ENCODE results near the gene LBHD1.
"Not testable (repeated sequence)": the region's sequence is repeated elsewhere in the genome, so short reads cannot be mapped to it uniquely, and the experiment has no call there.

The LBHD1 gene

DNA sequence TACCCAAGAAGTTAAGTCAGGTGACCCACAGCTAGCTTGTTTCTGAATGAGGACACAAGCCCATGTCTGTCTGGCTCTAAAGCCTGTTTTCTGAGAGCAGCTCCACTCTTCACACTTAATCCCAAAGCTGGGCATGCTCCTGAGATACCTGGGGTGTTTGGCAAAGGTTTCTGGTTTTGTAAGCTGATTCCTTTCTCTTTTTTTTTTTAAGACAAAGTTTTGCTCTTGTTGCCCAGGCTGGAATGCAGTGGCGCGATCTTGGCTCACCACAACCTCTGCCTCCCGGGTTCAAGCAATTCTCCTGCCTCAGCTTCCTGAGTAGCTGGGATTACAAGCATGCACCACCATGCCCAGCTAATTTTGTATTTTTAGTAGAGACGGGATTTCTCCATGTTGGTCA, 21.6 kb upstream of the LBHD1 start:
- DNase-seq = not testable (repeated sequence)

DNA sequence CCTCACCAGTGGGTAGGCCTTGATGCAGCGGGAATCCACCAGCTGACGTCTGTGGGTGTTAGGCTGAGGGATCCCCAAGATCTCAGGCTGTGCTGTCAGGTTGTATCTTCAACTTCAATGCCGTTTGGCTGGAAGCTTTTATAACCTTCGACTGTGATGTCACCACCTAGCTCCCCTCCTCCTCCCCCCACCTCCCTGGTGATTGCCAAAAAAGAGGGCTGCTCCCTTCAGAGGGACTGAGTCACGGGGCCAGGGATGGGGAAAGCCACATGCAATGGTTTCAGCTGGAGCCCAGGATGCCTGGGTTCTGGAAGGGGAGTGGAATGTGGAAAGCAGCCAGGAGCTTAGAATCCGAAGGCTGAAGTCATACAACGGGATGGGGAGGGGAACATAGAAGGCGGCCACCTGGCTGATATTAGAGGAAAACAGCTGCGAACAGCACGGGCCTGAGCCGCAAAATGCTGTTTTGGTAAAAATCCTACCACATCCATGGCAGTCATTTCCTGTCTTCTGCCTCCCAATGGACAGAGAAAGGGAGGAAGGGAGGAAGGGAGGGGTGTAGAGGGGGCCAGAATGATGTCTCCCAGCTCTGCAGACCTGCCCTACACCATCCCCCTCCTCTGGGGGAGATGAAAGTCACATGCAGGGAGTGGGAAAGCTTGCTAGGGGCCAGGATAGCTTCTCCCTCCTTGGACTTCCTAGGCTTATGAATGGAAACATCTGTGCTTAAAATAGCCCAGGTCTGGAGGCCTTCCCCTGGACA, 17.5 kb upstream of the LBHD1 start, which contains the start of gene LRRN4CL:
LRRN4CL (minus strand) TSS at position 110 of the 763 bp plus-strand sequence. CDS start 1,022 bp downstream, outside the sequence.
- DNase-seq = peak in 1 of 2 donors; percentile 46

DNA sequence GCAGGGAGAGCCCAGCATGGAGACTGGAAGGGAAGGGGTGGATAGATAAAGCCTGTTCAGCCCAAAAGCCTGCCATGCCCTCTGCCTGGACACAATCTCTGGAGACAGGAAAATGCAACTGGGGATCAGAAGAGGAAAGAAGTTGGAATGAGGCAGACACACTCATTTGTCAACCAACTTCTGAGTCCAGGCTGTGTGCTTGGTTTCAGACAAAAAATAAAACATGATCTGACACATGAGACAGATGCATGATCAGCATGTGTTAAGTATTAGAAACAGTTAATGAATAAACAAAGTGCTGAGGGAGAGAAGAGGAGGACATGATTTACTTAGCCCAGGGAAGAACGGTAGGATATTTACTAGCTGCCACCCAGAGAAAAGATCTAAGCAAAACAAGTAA, 16.4 kb upstream of the LBHD1 start:
- DNase-seq = no peak

DNA sequence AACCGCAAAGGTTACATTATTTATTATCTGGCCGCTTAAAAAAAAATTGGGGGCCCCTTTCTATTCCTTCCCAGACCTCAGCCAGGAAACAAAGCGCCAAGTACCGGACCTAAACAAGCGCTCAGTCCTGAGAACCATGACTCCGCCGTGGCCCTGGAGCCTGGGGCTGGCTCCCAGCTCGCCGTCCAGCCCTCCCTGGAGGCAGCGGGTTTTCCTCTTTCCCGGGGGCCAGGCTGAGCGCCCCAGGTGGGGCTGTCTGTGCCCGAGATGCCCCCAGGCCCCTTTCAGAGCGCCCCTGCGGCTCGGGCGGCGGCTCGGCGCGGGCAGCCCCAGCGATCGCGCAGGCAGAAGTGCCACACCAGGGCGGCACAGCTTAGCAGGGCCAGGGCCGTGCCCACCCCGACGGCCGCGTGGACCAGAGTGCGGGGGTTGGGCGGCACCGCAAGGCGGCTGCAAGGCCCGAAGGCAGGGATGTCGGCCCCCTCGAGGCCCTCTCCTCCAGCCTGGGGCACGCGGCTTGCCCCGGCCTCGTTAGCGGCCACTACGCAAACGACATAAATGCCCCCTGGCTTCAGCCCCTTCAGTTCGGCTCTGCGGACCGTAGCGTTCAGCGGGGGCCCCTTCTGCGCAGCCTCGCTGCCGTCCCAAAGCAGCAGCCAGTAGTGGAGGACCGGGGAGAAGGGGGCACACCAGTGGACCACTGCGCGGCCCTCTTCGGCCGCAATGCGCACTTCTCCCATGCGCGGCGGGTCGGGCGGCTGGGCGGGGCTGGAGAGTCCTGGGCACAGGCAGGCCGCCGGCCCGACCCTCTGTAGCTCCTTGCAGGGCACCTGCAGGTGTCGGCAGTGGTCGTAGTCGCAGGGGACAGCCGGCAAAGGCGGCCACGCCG, 15.7 kb upstream of the LBHD1 start:
- DNase-seq = no peak

GRCh38 chr11:62682518-62682917, 10.5 kb upstream of the LBHD1 start:
- DNase-seq = no peak

DNA sequence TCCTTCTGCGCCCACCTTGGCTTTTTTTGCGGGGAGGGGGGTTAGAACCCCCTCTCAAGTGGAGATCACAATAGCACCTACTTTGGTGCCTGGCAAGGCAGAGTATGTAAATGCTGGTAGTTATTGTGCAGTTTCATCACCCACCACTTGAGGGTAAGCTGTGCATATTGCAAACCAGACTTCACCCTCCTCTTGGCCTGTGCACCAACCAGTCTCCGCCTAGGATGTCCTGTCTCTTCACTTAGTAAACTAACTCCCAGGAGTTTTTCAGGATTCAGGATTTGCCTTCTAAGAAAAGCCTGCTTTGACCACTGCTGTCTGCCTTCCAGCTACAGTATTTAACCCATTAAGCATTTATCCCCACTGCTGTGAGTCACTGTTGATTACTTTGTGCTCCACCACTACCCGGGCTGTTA, 8.8 kb upstream of the LBHD1 start:
- DNase-seq = peak in 1 of 2 donors; percentile 21

GRCh38 chr11:62678770-62679696, 7.0 kb upstream of the LBHD1 start, which contains the start of gene UBXN1:
Gene UBXN1, minus strand, starts transcription at chr11:62679073. Its CDS starts 150 bp downstream, at chr11:62678923.
- peak; percentile 74 to 85 for DNase-seq

GRCh38 chr11:62678433-62678769, 6.3 kb upstream of the LBHD1 start:
- no peak for DNase-seq

GRCh38 chr11:62677714-62678113, 5.6 kb upstream of the LBHD1 start:
- no peak for DNase-seq

GRCh38 chr11:62677156-62677555, 5.1 kb upstream of the LBHD1 start:
- no peak for DNase-seq

GRCh38 chr11:62676698-62677097, 4.6 kb upstream of the LBHD1 start:
- no peak for DNase-seq

DNA sequence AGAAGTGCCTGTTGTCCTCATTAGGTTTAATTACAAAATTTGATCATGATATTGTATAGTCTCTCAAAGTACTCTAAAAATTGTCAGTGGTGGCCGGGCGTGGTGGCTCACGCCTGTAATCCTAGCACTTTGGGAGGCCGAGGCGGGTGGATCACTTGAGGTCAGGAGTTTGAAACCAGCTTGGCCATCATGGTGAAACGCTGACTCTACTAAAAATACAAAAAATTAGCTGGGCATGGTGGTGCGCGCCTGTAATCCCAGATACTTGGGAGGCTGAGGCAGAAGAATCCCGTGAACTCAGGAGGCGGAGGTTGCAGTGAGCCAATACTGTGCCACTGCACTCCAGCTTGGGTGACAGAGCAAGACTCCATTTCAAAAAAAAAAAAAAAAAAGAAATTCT, 3.3 kb upstream of the LBHD1 start:
- DNase-seq = not testable (repeated sequence)

DNA sequence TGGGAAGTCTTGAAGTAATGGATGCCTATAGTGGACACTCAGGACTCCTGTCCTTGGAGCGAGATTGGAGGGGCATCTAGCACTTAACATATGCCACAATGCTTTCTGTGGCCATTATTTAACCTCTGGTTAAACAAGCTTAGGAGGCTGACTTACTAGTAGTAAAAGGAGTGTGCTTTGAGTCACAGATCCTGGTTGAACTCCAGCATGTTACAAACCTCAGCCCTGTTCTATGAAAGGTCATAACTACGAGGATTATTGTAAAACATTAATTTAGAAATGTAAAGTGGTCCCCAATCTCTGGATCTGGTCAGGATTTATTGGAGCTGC, 1.1 kb upstream of the LBHD1 start:
- no peak for DNase-seq

- peak in 1 of 2 donors; percentile 30 for DNase-seq
These were observed 845 bp downstream of the LBHD1 start for GRCh38 chr11:62671236-62671607.

- no peak for DNase-seq
These were observed 2.5 kb downstream of the LBHD1 start for GRCh38 chr11:62669420-62670161.

DNA sequence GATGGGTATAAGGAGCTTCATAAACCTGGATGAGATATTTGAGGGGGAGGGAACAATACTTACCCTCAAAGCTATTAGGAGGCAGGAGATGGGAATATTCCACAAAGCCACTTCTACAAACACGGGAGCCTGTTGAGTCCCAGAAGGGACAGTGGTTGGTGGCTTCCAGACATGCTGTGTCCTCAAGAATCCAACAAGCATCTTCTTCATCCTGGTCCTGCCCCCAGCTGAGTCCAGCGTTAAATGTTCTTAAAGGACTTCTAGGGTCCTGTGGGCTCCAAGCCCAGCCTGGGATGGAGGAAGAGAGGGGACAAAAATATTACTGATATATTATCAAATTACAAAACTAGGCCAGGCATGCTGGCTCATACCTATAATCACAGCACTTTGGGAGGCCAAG, 4.6 kb downstream of the LBHD1 start:
- no peak for DNase-seq

DNA sequence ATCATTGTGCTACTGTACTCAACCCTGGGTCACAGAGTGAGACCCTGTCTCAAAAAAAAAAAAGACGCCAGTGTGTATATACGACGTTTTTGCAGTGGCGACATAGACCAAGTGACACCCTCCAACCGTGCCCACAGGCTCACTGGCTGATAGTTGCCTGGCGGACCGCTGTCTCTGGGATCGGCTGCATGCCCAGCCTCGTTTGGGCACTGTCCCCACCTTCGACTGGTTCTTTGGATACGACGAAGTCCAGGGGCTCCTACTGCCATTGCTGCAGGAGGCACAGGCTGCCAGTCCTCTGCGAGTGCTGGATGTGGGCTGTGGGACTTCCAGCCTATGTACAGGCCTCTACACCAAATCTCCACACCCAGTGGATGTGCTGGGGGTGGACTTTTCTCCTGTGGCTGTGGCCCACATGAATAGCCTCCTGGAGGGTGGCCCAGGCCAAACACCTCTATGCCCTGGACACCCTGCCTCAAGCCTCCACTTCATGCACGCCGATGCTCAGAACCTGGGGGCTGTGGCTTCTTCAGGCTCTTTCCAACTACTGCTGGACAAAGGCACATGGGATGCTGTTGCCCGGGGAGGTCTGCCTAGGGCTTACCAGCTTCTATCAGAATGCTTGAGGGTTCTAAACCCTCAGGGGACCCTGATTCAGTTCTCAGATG, 5.7 kb downstream of the LBHD1 start:
- no peak for DNase-seq

DNA sequence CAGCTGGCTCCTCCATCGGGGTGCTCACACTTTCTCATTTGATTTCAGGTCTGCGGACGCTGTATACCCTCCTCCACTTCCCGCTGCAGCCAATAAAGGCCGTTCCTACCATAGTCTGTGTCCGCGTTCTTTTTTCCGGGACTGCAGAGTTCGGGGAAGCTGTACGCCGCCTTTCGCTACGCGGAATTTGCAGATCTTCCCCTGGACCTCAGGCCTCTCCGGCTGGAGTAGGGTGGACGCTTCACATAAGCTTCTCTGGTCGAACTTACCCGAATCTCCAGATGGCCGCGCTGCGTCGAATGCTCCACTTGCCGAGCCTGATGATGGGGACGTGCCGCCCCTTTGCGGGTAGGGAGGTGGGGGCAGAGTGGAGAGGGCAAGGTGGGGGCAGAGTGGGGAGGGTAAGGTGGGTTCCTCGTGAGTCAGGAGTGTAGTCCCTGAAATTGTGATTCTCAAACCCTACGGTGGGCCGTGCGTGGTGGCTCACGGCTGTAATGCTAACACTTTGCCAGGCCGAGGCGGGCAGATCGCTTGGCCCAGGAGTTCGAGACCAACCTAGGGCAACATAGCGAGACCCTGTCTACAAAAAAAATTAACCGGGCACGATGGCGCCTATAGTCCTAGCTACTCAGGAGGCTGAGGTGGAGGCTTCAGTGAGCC, 6.3 kb downstream of the LBHD1 start:
- DNase-seq = peak in 1 of 2 donors; percentile 49

GRCh38 chr11:62665075-62665598, 6.9 kb downstream of the LBHD1 start, which contains the start of the genes C11orf98 and CSKMT:
Gene C11orf98, minus strand, starts transcription at chr11:62665210. Its CDS starts 41 bp downstream, at chr11:62665169.
Gene CSKMT, plus strand, starts transcription at chr11:62665312. Its CDS starts 568 bp downstream, at chr11:62665880.
- DNase-seq = peak; percentile 95

GRCh38 chr11:62664405-62665074, 7.5 kb downstream of the LBHD1 start:
- no peak for DNase-seq
